Glomerular visceral epithelial cell (primary cell): ENCODE results near the gene LTBP1.
A peak's percentile ranks its signal among the peaks of the same experiment; 100 is the strongest.
"Not testable (repeated sequence)": the region's sequence is repeated elsewhere in the genome, so short reads cannot be mapped to it uniquely, and the experiment has no call there.

ENCODE experiments used
- DNase-seq: peaks from one replicate; pipeline ENCODE4 v3.0.0-alpha.2; 2016; ENCODE audit errors: extremely low spot score

Gene LTBP1

GRCh38 chr2:33225350-33225749, 278.6 kb downstream of the LTBP1 start:
- DNase-seq, result no peak

GRCh38 chr2:33226546-33226945, 279.8 kb downstream of the LTBP1 start:
- DNase-seq, result no peak

GRCh38 chr2:33229646-33230045, 282.9 kb downstream of the LTBP1 start:
- no peak for DNase-seq

- no peak for DNase-seq
Observed at GRCh38 chr2:33230195-33230594, 283.4 kb downstream of the LTBP1 start.

GRCh38 chr2:33230842-33231241, 284.1 kb downstream of the LTBP1 start:
- DNase-seq, result no peak

- DNase-seq, result not testable (repeated sequence)
Observed at GRCh38 chr2:33235559-33235958, 288.8 kb downstream of the LTBP1 start.

- no peak for DNase-seq
Observed at GRCh38 chr2:33236482-33237385, 290.0 kb downstream of the LTBP1 start.

- no peak for DNase-seq
Observed at GRCh38 chr2:33238111-33238510, 291.4 kb downstream of the LTBP1 start.

GRCh38 chr2:33240178-33240577, 293.4 kb downstream of the LTBP1 start:
- DNase-seq, result peak; percentile 36

GRCh38 chr2:33241072-33241471, 294.3 kb downstream of the LTBP1 start:
- no peak for DNase-seq

GRCh38 chr2:33241581-33241980, 294.8 kb downstream of the LTBP1 start:
- no peak for DNase-seq

GRCh38 chr2:33242845-33243244, 296.1 kb downstream of the LTBP1 start:
- peak; percentile 32 for DNase-seq

- no peak for DNase-seq
Observed at GRCh38 chr2:33246432-33246831, 299.7 kb downstream of the LTBP1 start.

- DNase-seq, result no peak
Observed at GRCh38 chr2:33247365-33247764, 300.6 kb downstream of the LTBP1 start.

- no peak for DNase-seq
Observed at GRCh38 chr2:33250417-33251029, 303.8 kb downstream of the LTBP1 start.

GRCh38 chr2:33256162-33256755, 309.5 kb downstream of the LTBP1 start:
- no peak for DNase-seq

- no peak for DNase-seq
Observed at GRCh38 chr2:33258387-33258786, 311.6 kb downstream of the LTBP1 start.

- no peak for DNase-seq
Observed at GRCh38 chr2:33262097-33262496, 315.3 kb downstream of the LTBP1 start.

- DNase-seq, result no peak
Observed at GRCh38 chr2:33264766-33265165, 318.0 kb downstream of the LTBP1 start.

GRCh38 chr2:33265584-33266338, 319.0 kb downstream of the LTBP1 start:
- no peak for DNase-seq

- no peak for DNase-seq
Observed at GRCh38 chr2:33266467-33266866, 319.7 kb downstream of the LTBP1 start.

- no peak for DNase-seq
Observed at GRCh38 chr2:33267043-33267442, 320.3 kb downstream of the LTBP1 start.
